Smooth muscle cell (in vitro differentiated cells): ENCODE measurements around the gene HNMT. TPM values are rescaled to one million over a fixed set of nuclear protein-coding genes. Genes with fewer than 3 reads are reported as not detected.

Source experiments
- DNase-seq: peaks from one replicate; lab custom pipeline; 2025; ENCODE audit not compliant: unreplicated experiment; lab: John Stamatoyannopoulos, UW
- H2AFZ ChIP-seq: fragments of 200-600 bp; sonication (generic); 2 replicates; pipeline ENCODE4 v1.6.0; 2016; ENCODE audit warnings: antibody characterized with exemption, low read depth, mild to moderate bottlenecking
- H3F3A ChIP-seq: fragments of 200-600 bp; sonication (generic); 2 replicates; pipeline ENCODE4 v1.6.0; 2017; ENCODE audit warnings: antibody characterized with exemption, low read depth
- H3K27ac ChIP-seq: fragments of 200-600 bp; sonication (generic); 2 replicates; pipeline ENCODE4 v1.5.1; 2016; ENCODE audit warnings: low read depth, mild to moderate bottlenecking
- H3K27me3 ChIP-seq: fragments of 200-600 bp; sonication (generic); 2 replicates; pipeline ENCODE4 v1.6.1; 2016; ENCODE audit warnings: low read depth, mild to moderate bottlenecking
- H3K36me3 ChIP-seq: fragments of 200-600 bp; sonication (generic); 2 replicates; pipeline ENCODE4 v1.5.1; 2016; ENCODE audit warnings: low read depth
- H3K4me1 ChIP-seq: fragments of 200-600 bp; sonication (generic); 2 replicates; pipeline ENCODE4 v1.5.1; 2016; ENCODE audit warnings: low read depth
- H3K4me2 ChIP-seq: fragments of 200-600 bp; sonication (generic); 2 replicates; pipeline ENCODE4 v1.6.0; 2016; ENCODE audit warnings: mild to moderate bottlenecking
- H3K4me3 ChIP-seq: fragments of 200-600 bp; sonication (generic); 2 replicates; pipeline ENCODE4 v1.5.1; 2016; ENCODE audit warnings: mild to moderate bottlenecking
- H3K79me2 ChIP-seq: fragments of 200-600 bp; sonication (generic); 2 replicates; pipeline ENCODE4 v1.6.0; 2016; ENCODE audit warnings: low read depth, mild to moderate bottlenecking
- H3K9ac ChIP-seq: fragments of 200-600 bp; sonication (generic); 2 replicates; pipeline ENCODE4 v1.6.0; 2016; ENCODE audit warnings: low read depth
- H3K9me3 ChIP-seq: fragments of 200-600 bp; sonication (generic); replicated peaks from 2 replicates; pipeline ENCODE4 v1.5.1; 2016; ENCODE audit warnings: low read depth
- H4K20me1 ChIP-seq: fragments of 200-600 bp; sonication (generic); 2 replicates; pipeline ENCODE4 v1.6.0; 2016; ENCODE audit warnings: low read depth
- WGBS: methylation state at CpG from one replicate; pipeline ENCODE4 v1.1.7; 2016; ENCODE audit warnings: low lambda C conversion rate; 5-methylcytosine and 5-hydroxymethylcytosine counted together
- polyA plus RNA-seq: library from polyadenylated mRNA; unstranded; fragments of >200 nt; fragmentation: Nextera tagmentation; extraction: Ambion mirVana; gene quantifications from 2 replicates; pipeline ENCODE4 v1.2.1, GENCODE V29; 2016
- total RNA-seq: library from RNA; depleted of rRNA; stranded (reverse); fragments of >200 nt; gene quantifications from 2 replicates; pipeline ENCODE4 v1.2.3, GENCODE V29; 2014
- TF ChIP-seq, protein P1 (sequence below): fragments of 200-600 bp; sonication (generic); IDR thresholded peaks from 2 replicates; pipeline ENCODE4 v1.5.1; 2017; ENCODE audit warnings: borderline replicate concordance, mild to moderate bottlenecking, antibody characterized with exemption; ENCODE audit not compliant: insufficient read depth, poor library complexity, severe bottlenecking

The HNMT gene
- total and polyA plus RNA-seq, 2 experiments from 2014 or later: 3.6 to 9.6 TPM

DNA sequence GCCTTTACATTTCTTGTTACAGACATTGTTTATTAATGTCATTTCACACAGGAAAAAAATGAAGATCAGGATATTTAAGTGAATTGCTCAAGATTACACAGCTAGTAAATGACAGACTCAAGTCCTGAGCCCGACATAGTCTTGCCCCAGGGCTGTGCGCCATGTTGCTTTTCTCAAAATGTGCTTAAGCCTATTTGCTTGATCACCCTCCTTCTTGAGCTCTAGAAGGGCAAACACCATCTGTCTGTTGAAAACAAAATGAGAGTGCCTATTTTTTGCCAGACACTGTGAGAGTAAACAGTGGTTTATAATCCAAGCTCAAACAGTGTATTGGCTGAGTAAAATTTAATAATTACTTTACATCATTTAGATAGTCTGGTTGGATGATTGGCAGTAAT is 34.8 kb upstream of the HNMT start:
- Histone ChIP-seq H3K79me2 (no peaks in the 10 kb centered on the region), H3K27ac (peak overlapping the region; percentile 68), H3K9ac (no peak overlapping the region), H3K4me2 (peak overlapping the region; percentile 74), H3K36me3 (no peaks in the 10 kb centered on the region), H2AFZ (peak overlapping the region; percentile 53), H3K4me1 (peaks cover 6% of the 10 kb centered on the region), H3K4me3 (no peak overlapping the region), H3K9me3 (no peaks in the 10 kb centered on the region), H4K20me1 (no peaks in the 10 kb centered on the region), H3F3A (peaks cover 14% of the 10 kb centered on the region), H3K27me3 (no peaks in the 10 kb centered on the region)
- 35% methylated on average over 2 of the region's 2 CpGs for WGBS
- DNase-seq: no peak
- TF ChIP-seq, protein P1, sequence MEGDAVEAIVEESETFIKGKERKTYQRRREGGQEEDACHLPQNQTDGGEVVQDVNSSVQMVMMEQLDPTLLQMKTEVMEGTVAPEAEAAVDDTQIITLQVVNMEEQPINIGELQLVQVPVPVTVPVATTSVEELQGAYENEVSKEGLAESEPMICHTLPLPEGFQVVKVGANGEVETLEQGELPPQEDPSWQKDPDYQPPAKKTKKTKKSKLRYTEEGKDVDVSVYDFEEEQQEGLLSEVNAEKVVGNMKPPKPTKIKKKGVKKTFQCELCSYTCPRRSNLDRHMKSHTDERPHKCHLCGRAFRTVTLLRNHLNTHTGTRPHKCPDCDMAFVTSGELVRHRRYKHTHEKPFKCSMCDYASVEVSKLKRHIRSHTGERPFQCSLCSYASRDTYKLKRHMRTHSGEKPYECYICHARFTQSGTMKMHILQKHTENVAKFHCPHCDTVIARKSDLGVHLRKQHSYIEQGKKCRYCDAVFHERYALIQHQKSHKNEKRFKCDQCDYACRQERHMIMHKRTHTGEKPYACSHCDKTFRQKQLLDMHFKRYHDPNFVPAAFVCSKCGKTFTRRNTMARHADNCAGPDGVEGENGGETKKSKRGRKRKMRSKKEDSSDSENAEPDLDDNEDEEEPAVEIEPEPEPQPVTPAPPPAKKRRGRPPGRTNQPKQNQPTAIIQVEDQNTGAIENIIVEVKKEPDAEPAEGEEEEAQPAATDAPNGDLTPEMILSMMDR: no peak

GRCh38 chr2:137930146-137930545 is 34.1 kb upstream of the HNMT start:
- H3K9ac ChIP-seq: no peak overlapping the region
- no peaks in the 10 kb centered on the region for H3K36me3 ChIP-seq
- H3K27ac ChIP-seq: no peak overlapping the region
- H3K4me2 ChIP-seq: peak overlapping the region; percentile 74
- no peaks in the 10 kb centered on the region for H3K79me2 ChIP-seq
- no peaks in the 10 kb centered on the region for H4K20me1 ChIP-seq
- no peak for DNase-seq
- TF ChIP-seq, protein P1: no peak
- H3K27me3 ChIP-seq: no peaks in the 10 kb centered on the region
- 91% methylated on average over 3 of the region's 3 CpGs for WGBS
- peak overlapping the region; percentile 53 for H2AFZ ChIP-seq
- no peaks in the 10 kb centered on the region for H3K9me3 ChIP-seq
- H3K4me3 ChIP-seq: no peak overlapping the region
- H3F3A ChIP-seq: peaks cover 14% of the 10 kb centered on the region
- peaks cover 6% of the 10 kb centered on the region for H3K4me1 ChIP-seq

GRCh38 chr2:137935591-137935990 is 28.7 kb upstream of the HNMT start:
- no peaks in the 10 kb centered on the region for H3K9me3 ChIP-seq
- TF ChIP-seq, protein P1: no peak
- H3K27me3 ChIP-seq: no peaks in the 10 kb centered on the region
- 16% methylated on average over 1 of the region's 1 CpG for WGBS
- H3F3A ChIP-seq: peaks cover under 1% of the 10 kb centered on the region
- no peaks in the 10 kb centered on the region for H3K4me1 ChIP-seq
- no peak overlapping the region for H3K9ac ChIP-seq
- no peak overlapping the region for H3K4me3 ChIP-seq
- no peak overlapping the region for H2AFZ ChIP-seq
- H3K27ac ChIP-seq: no peak overlapping the region
- H4K20me1 ChIP-seq: no peaks in the 10 kb centered on the region
- H3K79me2 ChIP-seq: no peaks in the 10 kb centered on the region
- no peak for DNase-seq
- no peak overlapping the region for H3K4me2 ChIP-seq
- no peaks in the 10 kb centered on the region for H3K36me3 ChIP-seq

- H3K36me3 ChIP-seq: no peaks in the 10 kb centered on the region
- H3K4me1 ChIP-seq: no peaks in the 10 kb centered on the region
- H2AFZ ChIP-seq: no peak overlapping the region
- WGBS: 94% methylated on average over 4 of the region's 4 CpGs
- H3K27me3 ChIP-seq: no peaks in the 10 kb centered on the region
- TF ChIP-seq, protein P1: no peak
- H4K20me1 ChIP-seq: no peaks in the 10 kb centered on the region
- no peak overlapping the region for H3K4me2 ChIP-seq
- no peak overlapping the region for H3K4me3 ChIP-seq
- no peak for DNase-seq
- no peaks in the 10 kb centered on the region for H3K9me3 ChIP-seq
- H3F3A ChIP-seq: peaks cover 13% of the 10 kb centered on the region
- H3K79me2 ChIP-seq: no peaks in the 10 kb centered on the region
- no peak overlapping the region for H3K9ac ChIP-seq
- H3K27ac ChIP-seq: no peak overlapping the region
Measured at GRCh38 chr2:137937246-137937645, 27.0 kb upstream of the HNMT start.
